Measurements from ENCODE around the gene AKR1E2.

DNA sequence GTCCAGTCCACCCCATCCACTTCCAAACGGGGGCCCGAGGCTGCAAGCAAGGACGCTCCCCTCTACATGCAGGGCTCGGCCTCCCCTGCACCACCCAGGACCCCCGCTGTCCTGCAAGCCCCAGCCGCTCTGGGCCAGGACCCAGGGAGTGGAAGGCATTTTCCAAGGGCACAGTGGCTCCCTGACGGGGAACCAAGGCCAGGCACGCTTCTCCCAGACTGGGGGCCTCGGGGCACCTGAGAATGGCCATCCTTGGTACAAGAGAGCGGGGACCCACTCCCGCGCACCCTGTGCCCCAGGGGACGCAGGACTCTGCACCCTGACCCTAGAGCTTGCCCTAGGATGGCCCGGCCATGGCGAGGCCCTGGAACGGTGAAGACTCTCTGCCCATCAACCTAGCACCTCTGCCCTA is 545 bp upstream of the AKR1E2 start:
- TF ChIP-seq, protein P1, sequence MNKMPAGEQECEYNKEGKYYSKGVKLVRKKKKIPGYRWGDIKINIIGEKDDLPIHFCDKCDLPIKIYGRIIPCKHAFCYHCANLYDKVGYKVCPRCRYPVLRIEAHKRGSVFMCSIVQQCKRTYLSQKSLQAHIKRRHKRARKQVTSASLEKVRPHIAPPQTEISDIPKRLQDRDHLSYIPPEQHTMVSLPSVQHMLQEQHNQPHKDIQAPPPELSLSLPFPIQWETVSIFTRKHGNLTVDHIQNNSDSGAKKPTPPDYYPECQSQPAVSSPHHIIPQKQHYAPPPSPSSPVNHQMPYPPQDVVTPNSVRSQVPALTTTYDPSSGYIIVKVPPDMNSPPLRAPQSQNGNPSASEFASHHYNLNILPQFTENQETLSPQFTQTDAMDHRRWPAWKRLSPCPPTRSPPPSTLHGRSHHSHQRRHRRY (tag by site-specific recombination; IDR thresholded peaks at IDR 0.05), result no peak
- TF ChIP-seq ZNF366 (tag by site-specific recombination; conservative IDR thresholded peaks at IDR 0.05), result no peak
- no peak for TF ChIP-seq ZNF561 (tag by site-specific recombination; IDR thresholded peaks at IDR 0.05; ENCODE audit: borderline replicate concordance)
- TF ChIP-seq, protein P2, sequence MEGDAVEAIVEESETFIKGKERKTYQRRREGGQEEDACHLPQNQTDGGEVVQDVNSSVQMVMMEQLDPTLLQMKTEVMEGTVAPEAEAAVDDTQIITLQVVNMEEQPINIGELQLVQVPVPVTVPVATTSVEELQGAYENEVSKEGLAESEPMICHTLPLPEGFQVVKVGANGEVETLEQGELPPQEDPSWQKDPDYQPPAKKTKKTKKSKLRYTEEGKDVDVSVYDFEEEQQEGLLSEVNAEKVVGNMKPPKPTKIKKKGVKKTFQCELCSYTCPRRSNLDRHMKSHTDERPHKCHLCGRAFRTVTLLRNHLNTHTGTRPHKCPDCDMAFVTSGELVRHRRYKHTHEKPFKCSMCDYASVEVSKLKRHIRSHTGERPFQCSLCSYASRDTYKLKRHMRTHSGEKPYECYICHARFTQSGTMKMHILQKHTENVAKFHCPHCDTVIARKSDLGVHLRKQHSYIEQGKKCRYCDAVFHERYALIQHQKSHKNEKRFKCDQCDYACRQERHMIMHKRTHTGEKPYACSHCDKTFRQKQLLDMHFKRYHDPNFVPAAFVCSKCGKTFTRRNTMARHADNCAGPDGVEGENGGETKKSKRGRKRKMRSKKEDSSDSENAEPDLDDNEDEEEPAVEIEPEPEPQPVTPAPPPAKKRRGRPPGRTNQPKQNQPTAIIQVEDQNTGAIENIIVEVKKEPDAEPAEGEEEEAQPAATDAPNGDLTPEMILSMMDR (tag by site-specific recombination; IDR thresholded peaks at IDR 0.05), result no peak
- TF ChIP-seq ZNF837 (tag by site-specific recombination; IDR thresholded peaks at IDR 0.05), result no peak
- TF ChIP-seq ZFHX2 (tag by site-specific recombination; conservative IDR thresholded peaks at IDR 0.05), result no peak
- TF ChIP-seq ZNF174 (tag by site-specific recombination; IDR thresholded peaks at IDR 0.05), result no peak

Data from HEK293 (cell line).